Fibroblast of mammary gland (primary cell): ENCODE results near the gene PCP4.
"Not testable (repeated sequence)": the region's sequence is repeated elsewhere in the genome, so short reads cannot be mapped to it uniquely, and the experiment has no call there.

ENCODE experiments used
- DNase-seq: peaks from one replicate; pipeline ENCODE4 v3.0.0-alpha.2; 2010; ENCODE audit warnings: low read depth
- H3K4me3 ChIP-seq: 2 replicates; pipeline ENCODE4 v1.5.1; 2011; ENCODE audit warnings: low read depth, mild to moderate bottlenecking, low read length, moderate library complexity; ENCODE audit not compliant: control insufficient read depth
- CTCF ChIP-seq: conservative IDR thresholded peaks from 2 replicates; pipeline ENCODE4 v1.5.1; 2011; ENCODE audit warnings: low read depth, low read length, inconsistent platforms; ENCODE audit not compliant: control insufficient read depth, insufficient read depth

The PCP4 gene

GRCh38 chr21:39891111-39891510 lies 23.9 kb downstream of the PCP4 start:
- no peak overlapping the region for H3K4me3 ChIP-seq
- no peak for TF ChIP-seq CTCF
- DNase-seq = no peak

GRCh38 chr21:39891863-39892262 lies 24.6 kb downstream of the PCP4 start:
- not testable (repeated sequence) for DNase-seq, H3K4me3 ChIP-seq

GRCh38 chr21:39900491-39900890 lies 33.3 kb downstream of the PCP4 start:
- H3K4me3 ChIP-seq = no peak overlapping the region
- TF ChIP-seq CTCF = no peak
- DNase-seq = no peak

GRCh38 chr21:39900911-39901310 lies 33.7 kb downstream of the PCP4 start:
- DNase-seq = no peak
- TF ChIP-seq CTCF = no peak
- no peak overlapping the region for H3K4me3 ChIP-seq

- no peak for TF ChIP-seq CTCF
- no peak for DNase-seq
- H3K4me3 ChIP-seq = no peak overlapping the region
Observed at GRCh38 chr21:39902986-39903385, 35.7 kb downstream of the PCP4 start.

GRCh38 chr21:39904457-39904856 lies 37.2 kb downstream of the PCP4 start:
- no peak overlapping the region for H3K4me3 ChIP-seq
- no peak for TF ChIP-seq CTCF
- DNase-seq = no peak

- no peak for TF ChIP-seq CTCF
- no peak for DNase-seq
- H3K4me3 ChIP-seq = no peak overlapping the region
Observed at GRCh38 chr21:39908265-39908923, 41.2 kb downstream of the PCP4 start.
